ENCODE results near the gene ARV1.

- no peak for TF ChIP-seq CTCF (IDR thresholded peaks at IDR 0.05)
- no peak for TF ChIP-seq POLR2A (IDR thresholded peaks at IDR 0.05)
Observed at GRCh38 chr1:230937371-230937770, 41.5 kb upstream of the ARV1 start.
